ENCODE results near the gene AJAP1. TPM values are rescaled to one million over a fixed set of nuclear protein-coding genes. Genes with fewer than 3 reads are reported as not detected.

AJAP1 gene
- total and polyA plus RNA-seq, 2 of the 8 experiments (the other 6 are each of a cell fraction or from before 2014, with no cell fraction given): 1.9 to 6.2 TPM

- DNase-seq (ENCODE audit: low read depth in 1 of 2, low spot score in 2 of 2) (no peak), FAIRE-seq (no peak)
- Histone ChIP-seq H2AK5ac (ENCODE audit: low read depth, low read length) (peak overlapping the region; percentile 83; the same call in 1 of the 2 replicates), H3K23me2 (ENCODE audit: low read depth, low read length) (no peaks in the 10 kb centered on the region), H3K79me1 (ENCODE audit: low read depth, low read length) (peaks cover 6% of the 10 kb centered on the region), H3K4me1 (replicated peaks in 1 of 4; ENCODE audit: control insufficient read depth in 3 of 4, insufficient read depth in 4 of 4, low read length in 3 of 4) (no peaks in the 10 kb centered on the region; a peak in 1 of 7 replicates), H3K27me3 (replicated peaks in 1 of 4; ENCODE audit: control insufficient read depth in 3 of 4, extremely low read depth in 1 of 4, insufficient read depth in 3 of 4, low read length in 3 of 4) (no peaks in the 10 kb centered on the region), H3K56ac (replicated peaks; ENCODE audit: insufficient read length, low read depth, low read length) (no peak overlapping the region), H3K27ac (ENCODE audit: low read depth, low read length) (no peak overlapping the region), H4K8ac (ENCODE audit: extremely low read depth, insufficient read depth, low read length) (no peak overlapping the region), H3K23ac (ENCODE audit: insufficient read length) (no peak overlapping the region), H2BK120ac (replicated peaks; ENCODE audit: low read depth, low read length) (no peak overlapping the region), H4K91ac (replicated peaks; ENCODE audit: insufficient read length, low read length) (peak overlapping the region; percentile 55), H3K18ac (ENCODE audit: extremely low read depth, low read length) (no peak overlapping the region), H2AFZ (ENCODE audit: low read length) (no peak overlapping the region), H3K4ac (replicated peaks; ENCODE audit: insufficient read length, low read depth, low read length) (peak overlapping the region; percentile 91), H3K36me3 (ENCODE audit: control insufficient read depth in 2 of 4, insufficient read depth in 4 of 4, low read length in 3 of 4) (no peaks in the 10 kb centered on the region), H3K4me3 (ENCODE audit: extremely low read depth in 1 of 4, insufficient read depth in 2 of 4, low read depth in 3 of 4, low read length in 4 of 4) (no peak overlapping the region), H2BK20ac (ENCODE audit: low read length) (0 out of 2 replicates have a peak overlapping the region, but pooled peaks have one; percentile 22), H3K9me3 (ENCODE audit: insufficient read depth in 2 of 2, low read depth in 1 of 2, low read length in 1 of 2) (no peaks in the 10 kb centered on the region), H3K14ac (ENCODE audit: insufficient read length) (no peak overlapping the region), H4K20me1 (replicated peaks in 1 of 2; ENCODE audit: control insufficient read depth in 1 of 2, insufficient read depth in 2 of 2, low read length in 2 of 2) (peaks cover 0 to 13% of the 10 kb centered on the region in 2 experiments), H2BK5ac (ENCODE audit: low read depth, low read length) (0 out of 2 replicates have a peak overlapping the region, but pooled peaks have one; percentile 12), H3K4me2 (ENCODE audit: insufficient read depth in 1 of 2, low read depth in 2 of 2, low read length in 2 of 2) (no peak overlapping the region), H3K9ac (replicated peaks in 1 of 4; ENCODE audit: extremely low read depth in 1 of 4, low read depth in 3 of 4, low read length in 3 of 4) (no peak overlapping the region), H2BK12ac (ENCODE audit: low read depth, low read length) (peak overlapping the region; percentile 23; the same call in 1 of the 2 replicates), H3K79me2 (ENCODE audit: control insufficient read depth in 1 of 2, insufficient read depth in 2 of 2, low read length in 2 of 2) (no peaks in the 10 kb centered on the region), H4K5ac (ENCODE audit: insufficient read length, low read depth, low read length) (no peak overlapping the region), H2BK15ac (ENCODE audit: low read length) (0 out of 2 replicates have a peak overlapping the region, but pooled peaks have one; percentile 32)
- WGBS, 2 experiments (ENCODE audit: extremely low coverage in 1 of 2, insufficient coverage in 1 of 2, insufficient read length in 1 of 2, insufficient replicate concordance in 2 of 2, low coverage in 1 of 2, low lambda C conversion rate in 2 of 2, missing lambda C conversion rate in 1 of 2): 88% methylated on average over 2 of the region's 2 CpGs; no CpG with 5 or more reads in 1 of the 2 experiments
- POLR2A ChIA-PET (ENCODE audit: partially characterized antibody): no interaction called here
- CTCF ChIA-PET (ENCODE audit: partially characterized antibody): interaction anchor here (1.7 kb wide), 1 partner anchor 11 kb away, joined by 4 read pairs; no protein-coding TSS in a partner anchor
- TF ChIP-seq HDAC6 (IDR thresholded peaks at IDR 0.05; ENCODE audit: low read depth, low read length): no peak
- TF ChIP-seq TEAD4 (IDR thresholded peaks at IDR 0.05; ENCODE audit: low read depth, low read length): no peak
- no peak for TF ChIP-seq FOSL1 (IDR thresholded peaks at IDR 0.05; ENCODE audit: insufficient read depth, low read depth, low read length)
- no peak for TF ChIP-seq TAF1 (IDR thresholded peaks at IDR 0.05; ENCODE audit: low read depth, low read length)
- TF ChIP-seq SIX5 (IDR thresholded peaks at IDR 0.05; ENCODE audit: low read depth, low read length): no peak
- TF ChIP-seq CTCF (IDR thresholded peaks at IDR 0.05; ENCODE audit: control extremely low read depth in 1 of 3, insufficient read depth in 1 of 3, low read depth in 1 of 3, low read length in 3 of 3): no peak
- TF ChIP-seq POLR2A (IDR thresholded peaks at IDR 0.05; ENCODE audit: control extremely low read depth in 1 of 2, low read depth in 2 of 2, low read length in 2 of 2): no peak
- no peak for TF ChIP-seq ZNF274 (IDR thresholded peaks at IDR 0.05; ENCODE audit: borderline replicate concordance, extremely low read depth, low read length)
- TF ChIP-seq ATF2 (IDR thresholded peaks at IDR 0.05; ENCODE audit: low read length): no peak
- no peak for TF ChIP-seq SP1 (IDR thresholded peaks at IDR 0.05; ENCODE audit: low read depth, low read length)
These were observed 42.3 kb downstream of the AJAP1 start for GRCh38 chr1:4696753-4697152.

Measured in H1 (cell line).